Hematopoietic multipotent progenitor cell treated with erythropoietin and hydrocortisone succinate and interleukin-3 and kit ligand, for 17 days (in vitro differentiated cells): Measurements from ENCODE around the gene THAP11.
A peak's percentile ranks its signal among the peaks of the same experiment; 100 is the strongest.

Experiments
- DNase-seq: peaks from one replicate; pipeline ENCODE4 v3.0.0-alpha.2; 2015; ENCODE audit warnings: low spot score

The THAP11 gene

DNA sequence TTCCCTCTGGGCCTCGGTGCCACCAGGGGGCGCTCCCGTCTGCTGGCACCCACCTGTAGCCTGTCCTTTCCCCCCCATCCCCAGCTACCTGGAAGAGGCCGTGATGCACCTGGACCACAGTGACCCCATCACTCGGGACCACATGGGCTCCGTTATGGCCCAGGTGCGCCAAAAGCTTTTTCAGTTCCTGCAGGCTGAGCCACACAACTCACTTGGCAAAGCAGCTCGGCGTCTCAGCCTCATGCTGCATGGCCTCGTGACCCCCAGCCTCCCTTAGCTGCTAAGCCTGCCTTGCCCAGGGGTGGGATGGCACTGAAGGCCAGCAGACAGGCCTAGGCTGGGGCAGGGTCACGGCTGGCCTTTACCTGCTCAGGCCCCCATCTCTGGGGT lies 41.7 kb downstream of the THAP11 start:
- peak; percentile 72 for DNase-seq

DNA sequence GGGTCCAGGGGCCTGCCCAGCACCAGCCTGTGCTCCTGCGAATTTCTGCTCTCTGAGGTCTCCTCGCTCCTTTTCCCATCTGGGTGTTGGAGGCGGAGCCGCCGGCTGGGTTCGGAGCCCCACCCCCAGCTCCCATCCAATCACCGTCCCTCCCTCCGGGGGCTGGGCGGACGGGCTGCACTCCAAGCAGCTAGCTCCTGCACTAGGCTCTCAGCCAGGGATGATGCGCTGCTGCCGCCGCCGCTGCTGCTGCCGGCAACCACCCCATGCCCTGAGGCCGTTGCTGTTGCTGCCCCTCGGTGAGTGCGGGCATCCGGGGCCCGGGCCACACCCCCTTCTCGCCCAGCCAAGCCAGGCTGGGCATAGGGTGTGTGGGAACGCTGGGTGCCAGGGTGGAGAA lies 42.6 kb downstream of the THAP11 start, which contains the start of gene NRN1L:
Gene NRN1L, plus strand, starts transcription at position 202 of the 400 bp plus-strand sequence. Its CDS starts 19 bp downstream, at position 221.
- DNase-seq = no peak

DNA sequence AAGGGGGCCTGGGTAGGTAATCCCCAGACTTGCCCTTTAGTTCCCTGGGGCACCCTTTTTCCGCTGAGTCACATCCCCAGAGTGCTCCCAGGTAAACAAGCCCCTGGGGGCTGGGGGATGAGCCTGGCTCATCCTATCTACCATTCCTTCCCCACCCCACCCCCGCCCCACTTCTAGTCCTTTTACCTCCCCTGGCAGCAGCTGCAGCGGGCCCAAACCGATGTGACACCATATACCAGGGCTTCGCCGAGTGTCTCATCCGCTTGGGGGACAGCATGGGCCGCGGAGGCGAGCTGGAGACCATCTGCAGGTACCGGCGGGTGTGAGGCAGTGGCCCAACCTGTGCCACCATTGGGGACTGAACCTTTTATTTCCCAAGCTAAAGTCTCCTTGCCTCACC lies 43.4 kb downstream of the THAP11 start:
- DNase-seq = no peak

DNA sequence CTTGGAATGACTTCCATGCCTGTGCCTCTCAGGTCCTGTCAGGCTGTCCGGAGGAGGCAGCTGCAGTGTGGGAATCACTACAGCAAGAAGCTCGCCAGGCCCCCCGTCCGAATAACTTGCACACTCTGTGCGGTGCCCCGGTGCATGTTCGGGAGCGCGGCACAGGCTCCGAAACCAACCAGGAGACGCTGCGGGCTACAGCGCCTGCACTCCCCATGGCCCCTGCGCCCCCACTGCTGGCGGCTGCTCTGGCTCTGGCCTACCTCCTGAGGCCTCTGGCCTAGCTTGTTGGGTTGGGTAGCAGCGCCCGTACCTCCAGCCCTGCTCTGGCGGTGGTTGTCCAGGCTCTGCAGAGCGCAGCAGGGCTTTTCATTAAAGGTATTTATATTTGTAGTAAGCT lies 43.9 kb downstream of the THAP11 start:
- no peak for DNase-seq

DNA sequence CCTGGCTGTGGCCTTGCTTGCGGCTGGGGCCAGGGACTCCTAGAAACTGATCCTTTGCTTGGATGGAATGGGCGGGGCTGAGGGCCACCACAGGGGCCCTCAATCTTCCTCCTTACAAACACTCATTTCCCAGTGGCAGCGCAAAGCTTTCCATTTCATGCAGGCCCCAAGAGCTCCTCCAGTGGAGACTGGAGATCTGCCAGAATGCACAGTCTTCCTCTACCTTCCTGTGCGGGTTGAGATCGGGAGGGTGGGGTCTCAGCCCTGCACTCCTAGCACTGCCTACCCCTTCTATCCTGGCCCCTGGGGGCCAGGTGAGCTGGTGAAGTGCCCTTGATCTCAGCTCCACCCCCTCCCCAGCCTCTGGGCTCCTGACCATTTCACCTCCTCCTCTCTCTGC lies 44.3 kb downstream of the THAP11 start:
- DNase-seq = no peak

DNA sequence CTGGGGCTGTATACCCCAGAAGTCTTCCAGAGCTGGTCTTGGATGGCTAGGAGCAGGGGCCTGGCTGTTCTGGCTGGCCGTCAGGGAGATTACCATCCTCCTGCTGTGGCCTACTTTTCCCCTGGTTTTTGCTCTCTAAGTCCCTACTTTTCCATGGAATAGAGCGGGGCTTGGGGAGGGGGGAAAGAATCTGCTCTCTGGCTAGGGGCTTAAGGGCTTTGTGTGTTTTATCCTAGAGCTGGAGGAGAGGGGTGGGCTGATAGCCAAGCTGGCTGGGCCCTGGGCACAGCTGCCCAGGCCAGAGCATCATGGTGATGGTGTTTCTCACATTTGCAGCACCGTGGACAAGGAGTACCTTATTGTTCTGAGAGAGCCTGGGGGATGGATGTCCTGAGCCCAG lies 46.2 kb downstream of the THAP11 start:
- DNase-seq = no peak

DNA sequence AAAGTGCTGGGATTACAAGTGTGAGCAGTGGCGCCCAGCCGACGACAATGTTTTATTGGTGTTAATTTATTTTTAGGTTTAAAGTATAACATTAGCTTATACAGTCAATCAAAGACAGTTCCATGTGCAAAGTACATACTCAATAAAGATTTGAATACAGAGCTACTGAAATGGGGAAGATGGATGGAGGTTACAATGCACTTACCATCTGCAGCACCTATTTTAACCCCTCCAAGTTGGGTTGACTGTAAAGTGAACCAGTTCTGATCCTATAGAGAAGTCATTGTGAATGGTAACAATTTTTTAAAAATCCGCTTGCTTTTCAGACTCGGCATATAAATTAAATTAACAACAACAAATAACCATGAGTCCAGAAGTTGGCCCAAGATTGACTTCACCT lies 50.3 kb downstream of the THAP11 start:
- no peak for DNase-seq

DNA sequence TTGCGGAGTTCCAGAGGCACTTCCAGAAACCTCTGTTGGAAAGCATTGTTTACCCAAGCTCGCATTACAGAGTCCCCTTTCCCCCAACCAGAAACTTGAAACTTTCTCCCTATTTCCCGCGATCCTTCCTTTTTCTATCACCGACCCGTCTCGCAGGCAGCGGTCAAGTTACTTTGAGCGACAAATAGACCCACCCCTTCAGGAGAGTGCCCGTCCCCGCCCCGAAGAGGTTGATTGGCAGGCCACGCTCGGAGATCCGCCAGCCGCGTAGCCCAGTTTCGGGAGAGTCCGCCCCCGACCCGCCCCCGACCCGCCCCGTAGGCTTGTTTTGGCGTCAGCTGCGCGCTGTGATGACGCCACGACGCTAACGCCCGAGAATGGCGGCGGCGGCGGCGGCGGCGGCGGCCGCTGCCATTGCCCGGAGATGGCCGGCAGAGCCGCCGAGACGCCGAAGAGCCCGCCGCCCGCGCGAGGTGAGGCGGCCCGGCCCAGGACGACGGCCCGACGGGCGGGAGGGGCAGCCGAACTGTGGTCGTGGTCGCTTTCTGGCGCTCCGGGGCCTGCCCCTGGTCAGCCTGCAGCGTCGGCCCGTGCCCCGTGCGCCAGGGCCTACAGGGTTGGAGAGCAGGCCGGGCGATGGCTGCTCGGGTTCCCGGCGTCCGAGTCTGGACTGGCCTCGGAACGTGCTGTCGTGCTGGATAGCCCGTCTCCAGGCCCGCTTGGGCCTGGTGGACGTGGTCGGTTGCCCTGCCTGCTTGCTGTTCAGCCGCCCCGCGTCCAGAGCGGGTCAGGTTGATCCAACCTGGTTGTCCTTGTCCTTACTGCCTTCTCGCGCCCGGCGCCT lies 51.0 kb downstream of the THAP11 start, which contains the start of gene PSKH1:
Gene PSKH1, plus strand, starts transcription at position 356 of the 844 bp plus-strand sequence. CDS start 15,496 bp downstream, outside the sequence.
- DNase-seq = peak; percentile 94
